ENCODE measurements around the gene KCNJ2. TPM values are rescaled to one million over a fixed set of nuclear protein-coding genes. Genes with fewer than 3 reads are reported as not detected.

Gene KCNJ2
- total RNA-seq, 2 experiments from 2014 or later, result not detected

GRCh38 chr17:70201872-70202419, 32.6 kb downstream of the KCNJ2 start:
- H3K27me3 Mint-ChIP-seq, result peaks cover 7% of the 10 kb centered on the region
- POLR2A ChIA-PET, result no interaction called here

GRCh38 chr17:70202840-70203239, 33.5 kb downstream of the KCNJ2 start:
- Mint-ChIP-seq H3K27me3 (peaks cover 7% of the 10 kb centered on the region), H3K36me3 (no peaks in the 10 kb centered on the region), H3K9me3 (no peaks in the 10 kb centered on the region), H3K4me3 (no peak overlapping the region), H3K27ac (no peak overlapping the region), H3K4me1 (no peaks in the 10 kb centered on the region)
- DNase-seq (no peak), ATAC-seq (ENCODE audit: low read depth) (no peak)
- POLR2A ChIA-PET, result no interaction called here

More at GRCh38 chr17:70201872-70202419, 32.6 kb downstream of the KCNJ2 start:
- Mint-ChIP-seq H3K27ac (no peak overlapping the region), H3K36me3 (no peaks in the 10 kb centered on the region), H3K9me3 (no peaks in the 10 kb centered on the region), H3K4me1 (no peaks in the 10 kb centered on the region), H3K4me3 (no peak overlapping the region)
- ATAC-seq (ENCODE audit: low read depth) (no peak), DNase-seq (no peak)

GRCh38 chr17:70204431-70204830, 35.1 kb downstream of the KCNJ2 start:
- H3K36me3 Mint-ChIP-seq, result no peaks in the 10 kb centered on the region
- POLR2A ChIA-PET, result no interaction called here
- no peaks in the 10 kb centered on the region for H3K9me3 Mint-ChIP-seq
- H3K4me1 Mint-ChIP-seq, result peaks cover 2% of the 10 kb centered on the region
- ATAC-seq (ENCODE audit: low read depth), result no peak
- no peak overlapping the region for H3K4me3 Mint-ChIP-seq
- H3K27ac Mint-ChIP-seq, result no peak overlapping the region
- no peak for DNase-seq
- H3K27me3 Mint-ChIP-seq, result peaks cover 7% of the 10 kb centered on the region

GRCh38 chr17:70205401-70205800, 36.1 kb downstream of the KCNJ2 start:
- ATAC-seq (ENCODE audit: low read depth) (no peak), DNase-seq (no peak)
- H3K36me3 Mint-ChIP-seq, result no peaks in the 10 kb centered on the region
- no peak overlapping the region for H3K4me3 Mint-ChIP-seq
- H3K27ac Mint-ChIP-seq, result no peak overlapping the region
- POLR2A ChIA-PET, result no interaction called here
- peaks cover 7% of the 10 kb centered on the region for H3K27me3 Mint-ChIP-seq
- peaks cover 2% of the 10 kb centered on the region for H3K4me1 Mint-ChIP-seq
- no peaks in the 10 kb centered on the region for H3K9me3 Mint-ChIP-seq

GRCh38 chr17:70206361-70207010, 37.2 kb downstream of the KCNJ2 start:
- Mint-ChIP-seq H3K36me3 (no peaks in the 10 kb centered on the region), H3K9me3 (no peaks in the 10 kb centered on the region), H3K4me3 (no peak overlapping the region), H3K27ac (no peak overlapping the region), H3K27me3 (peaks cover 7% of the 10 kb centered on the region), H3K4me1 (peaks cover 2% of the 10 kb centered on the region)
- DNase-seq, result no peak
- no peak for ATAC-seq (ENCODE audit: low read depth)
- POLR2A ChIA-PET, result no interaction called here

GRCh38 chr17:70207184-70207583, 37.9 kb downstream of the KCNJ2 start:
- Mint-ChIP-seq H3K4me3 (no peak overlapping the region), H3K9me3 (no peaks in the 10 kb centered on the region), H3K27me3 (peaks cover 5% of the 10 kb centered on the region), H3K27ac (no peak overlapping the region), H3K4me1 (peaks cover 2% of the 10 kb centered on the region), H3K36me3 (no peaks in the 10 kb centered on the region)
- DNase-seq (no peak), ATAC-seq (ENCODE audit: low read depth) (no peak)
- POLR2A ChIA-PET, result no interaction called here

GRCh38 chr17:70208080-70208794, 38.9 kb downstream of the KCNJ2 start:
- H3K36me3 Mint-ChIP-seq, result no peaks in the 10 kb centered on the region
- H3K27ac Mint-ChIP-seq, result no peak overlapping the region
- ATAC-seq (ENCODE audit: low read depth) (no peak), DNase-seq (no peak)
- H3K4me1 Mint-ChIP-seq, result peaks cover 2% of the 10 kb centered on the region
- no peak overlapping the region for H3K4me3 Mint-ChIP-seq
- no peaks in the 10 kb centered on the region for H3K9me3 Mint-ChIP-seq
- no peaks in the 10 kb centered on the region for H3K27me3 Mint-ChIP-seq
- POLR2A ChIA-PET, result no interaction called here

GRCh38 chr17:70208825-70209555, 39.7 kb downstream of the KCNJ2 start:
- Mint-ChIP-seq H3K4me1 (peaks cover 2% of the 10 kb centered on the region), H3K27ac (no peak overlapping the region), H3K9me3 (no peaks in the 10 kb centered on the region), H3K4me3 (no peak overlapping the region), H3K27me3 (no peaks in the 10 kb centered on the region), H3K36me3 (no peaks in the 10 kb centered on the region)
- ATAC-seq (ENCODE audit: low read depth) (no peak), DNase-seq (no peak)
- POLR2A ChIA-PET, result no interaction called here

- Mint-ChIP-seq H3K27ac (no peak overlapping the region), H3K27me3 (peaks cover 2% of the 10 kb centered on the region), H3K36me3 (no peaks in the 10 kb centered on the region), H3K4me3 (no peak overlapping the region), H3K4me1 (no peaks in the 10 kb centered on the region), H3K9me3 (no peaks in the 10 kb centered on the region)
- DNase-seq (no peak), ATAC-seq (ENCODE audit: low read depth) (no peak)
- POLR2A ChIA-PET, result no interaction called here
Observed at GRCh38 chr17:70215656-70216055, 46.3 kb downstream of the KCNJ2 start.

- Mint-ChIP-seq H3K27ac (no peak overlapping the region), H3K9me3 (no peaks in the 10 kb centered on the region), H3K36me3 (no peaks in the 10 kb centered on the region), H3K27me3 (peaks cover 2% of the 10 kb centered on the region), H3K4me1 (no peaks in the 10 kb centered on the region), H3K4me3 (no peak overlapping the region)
- POLR2A ChIA-PET, result no interaction called here
- DNase-seq, result no peak
- no peak for ATAC-seq (ENCODE audit: low read depth)
Observed at GRCh38 chr17:70217571-70217970, 48.2 kb downstream of the KCNJ2 start.

GRCh38 chr17:70225276-70225675, 55.9 kb downstream of the KCNJ2 start:
- peaks cover 3% of the 10 kb centered on the region for H3K27me3 Mint-ChIP-seq

More at GRCh38 chr17:70225276-70225675, 55.9 kb downstream of the KCNJ2 start:
- no peak for ATAC-seq (ENCODE audit: low read depth)
- no peak overlapping the region for H3K4me3 Mint-ChIP-seq
- H3K4me1 Mint-ChIP-seq, result no peaks in the 10 kb centered on the region
- H3K36me3 Mint-ChIP-seq, result no peaks in the 10 kb centered on the region
- H3K27ac Mint-ChIP-seq, result no peak overlapping the region
- DNase-seq, result no peak
- POLR2A ChIA-PET, result no interaction called here
- no peaks in the 10 kb centered on the region for H3K9me3 Mint-ChIP-seq

All from activated naive CD8-positive, alpha-beta T cell treated with anti-CD3 and anti-CD28 coated beads, Interleukin-2, amount 10 ng/mL, durations not matched to agents 7 days and 5 days (primary cell).